Endothelial cell of umbilical vein (primary cell): ENCODE measurements around the gene DRAM1. TPM values are rescaled to one million over a fixed set of nuclear protein-coding genes. Genes with fewer than 3 reads are reported as not detected.

Source experiments
- BruUV-seq: library from RNA; stranded (reverse); fragments of 400-500 nt; replicated peaks from 2 replicates; lab custom pipeline; 2021; lab: Mats Ljungman, UMichigan
- CTCF ChIA-PET: fragments of 300-600, 350-600 bp; sonication (Branson Sonifier 250); formaldehyde crosslinking; loops from one replicate; lab custom pipeline; 2021; ENCODE audit warnings: antibody characterized with exemption, inconsistent platforms; lab: Charles Lee
- POLR2A ChIA-PET: fragments of 300-600, 350-600 bp; sonication (Branson Sonifier 250); formaldehyde crosslinking; loops from one replicate; lab custom pipeline; 2021; ENCODE audit warnings: antibody characterized with exemption, inconsistent platforms; lab: Charles Lee
- DNase-seq: peaks from one replicate; pipeline ENCODE4 v3.0.0-alpha.2; 2011; ENCODE audit warnings: low read depth, low spot score
- FAIRE-seq: peaks from 2 replicates; lab custom pipeline; 2011; peaks lifted over from hg19 to GRCh38; lab: Jason Lieb, UNC
- H2AFZ ChIP-seq: 2 replicates; pipeline ENCODE4 v1.6.0; 2012; ENCODE audit warnings: low read depth, low read length, control low read depth, inconsistent platforms
- H3K27ac ChIP-seq: 2 replicates; pipeline ENCODE4 v1.5.1; 2011; ENCODE audit warnings: low read depth, mild to moderate bottlenecking, control low read depth, low read length, moderate library complexity; ENCODE audit not compliant: insufficient read depth
- H3K27me3 ChIP-seq, 2 experiments: 2 replicates each; pipeline versions ENCODE4 v1.6.0 to v1.6.1; 2011; ENCODE audit warnings: low read length in 2 of 2, mixed read lengths in 1 of 2; ENCODE audit not compliant: control insufficient read depth in 2 of 2, insufficient read depth in 2 of 2
- H3K36me3 ChIP-seq, 2 experiments: 2 replicates in 1 of 2; 3 replicates in 1 of 2; pipeline ENCODE4 v1.5.1; 2011; ENCODE audit warnings: low read length in 2 of 2, mild to moderate bottlenecking in 1 of 2, moderate library complexity in 1 of 2; ENCODE audit not compliant: control insufficient read depth in 2 of 2, insufficient read depth in 2 of 2; ENCODE audit errors: extremely low read depth in 1 of 2
- H3K4me1 ChIP-seq: 3 replicates; pipeline ENCODE4 v1.5.1; 2011; ENCODE audit warnings: mild to moderate bottlenecking, low read length; ENCODE audit not compliant: control insufficient read depth, insufficient read depth; ENCODE audit errors: extremely low read depth
- H3K4me2 ChIP-seq: 2 replicates; pipeline ENCODE4 v1.6.1; 2011; ENCODE audit warnings: low read length, control low read depth, mixed read lengths; ENCODE audit not compliant: insufficient read depth
- H3K4me3 ChIP-seq, 3 experiments: fragments of 200-600 bp in 1 of 3; sonication (generic), shearing (Covaris generic) in 1 of 3; replicated peaks in 1 of 3; 2 replicates each; pipeline ENCODE4 v1.5.1; 2011 to 2016; ENCODE audit warnings: control low read depth in 3 of 3, low read length in 3 of 3, mild to moderate bottlenecking in 2 of 3, inconsistent platforms in 1 of 3, low read depth in 1 of 3, moderate library complexity in 1 of 3; ENCODE audit not compliant: insufficient read depth in 1 of 3
- H3K79me2 ChIP-seq: 2 replicates; pipeline ENCODE4 v1.6.0; 2012; ENCODE audit warnings: low read length, inconsistent platforms; ENCODE audit not compliant: control insufficient read depth, insufficient read depth
- H3K9ac ChIP-seq: replicated peaks from 2 replicates; pipeline ENCODE3; 2011; ENCODE audit warnings: low read length, control low read depth; ENCODE audit not compliant: insufficient read depth; ENCODE audit errors: extremely low read depth
- H3K9me1 ChIP-seq: replicated peaks from 3 replicates; pipeline ENCODE4 v1.6.0; 2011; ENCODE audit warnings: mild to moderate bottlenecking, low read length; ENCODE audit not compliant: control insufficient read depth, insufficient read depth; ENCODE audit errors: extremely low read depth
- H3K9me3 ChIP-seq: replicated peaks from 2 replicates; pipeline ENCODE4 v1.5.1; 2012; ENCODE audit warnings: low read length, inconsistent platforms; ENCODE audit not compliant: control insufficient read depth, insufficient read depth
- H4K20me1 ChIP-seq: replicated peaks from 2 replicates; pipeline ENCODE3; 2011; ENCODE audit warnings: mild to moderate bottlenecking, low read length; ENCODE audit not compliant: control insufficient read depth, insufficient read depth; ENCODE audit errors: extremely low read depth
- CTCF ChIP-seq, 2 donors: IDR thresholded peaks; 1 replicate in 1 of 2; 2 replicates in 1 of 2; pipeline ENCODE4 v1.5.1; 2011; ENCODE audit warnings: low read length in 2 of 2, mild to moderate bottlenecking in 2 of 2, moderate library complexity in 2 of 2, control low read depth in 1 of 2, inconsistent platforms in 1 of 2, low read depth in 1 of 2; ENCODE audit not compliant: insufficient read depth in 1 of 2; ENCODE audit errors: extremely low read depth in 1 of 2
- EZH2 ChIP-seq: IDR thresholded peaks from 2 replicates; pipeline ENCODE4 v1.6.1; 2012; ENCODE audit warnings: borderline replicate concordance, low read depth, mild to moderate bottlenecking, moderate library complexity, low read length, inconsistent platforms; ENCODE audit not compliant: severe bottlenecking
- FOS ChIP-seq: IDR thresholded peaks from 2 replicates; pipeline ENCODE4 v1.6.1; 2011; ENCODE audit warnings: mild to moderate bottlenecking, low read length, moderate library complexity, borderline replicate concordance; ENCODE audit not compliant: insufficient read depth
- GATA2 ChIP-seq: IDR thresholded peaks from 2 replicates; pipeline ENCODE4 v1.7.0; 2011; ENCODE audit warnings: low read depth, mild to moderate bottlenecking, moderate library complexity, mixed read lengths, low read length; ENCODE audit not compliant: insufficient read length, insufficient read depth
- JUN ChIP-seq: IDR thresholded peaks from 2 replicates; pipeline ENCODE4 v1.6.1; 2011; ENCODE audit warnings: borderline replicate concordance, low read depth; ENCODE audit not compliant: insufficient read length, insufficient read depth
- MAX ChIP-seq: IDR thresholded peaks from 2 replicates; pipeline ENCODE4 v1.6.1; 2011; ENCODE audit not compliant: insufficient read depth, insufficient read length
- MYC ChIP-seq: IDR thresholded peaks from one replicate; pipeline ENCODE4 v1.6.1; 2011; ENCODE audit warnings: mild to moderate bottlenecking, low read depth, low read length
- POLR2A ChIP-seq: IDR thresholded peaks from 2 replicates; pipeline ENCODE4 v1.6.1; 2012; ENCODE audit warnings: low read depth, mild to moderate bottlenecking, control low read depth, low read length
- POLR2AphosphoS5 ChIP-seq: IDR thresholded peaks from 2 replicates; pipeline ENCODE4 v1.6.1; 2012; ENCODE audit warnings: low read depth, mild to moderate bottlenecking, control low read depth, low read length, moderate library complexity; ENCODE audit not compliant: insufficient read depth
- dilution Hi-C: fragments of 300-500 bp; cut with MboI; formaldehyde crosslinking; loops from one replicate; pipeline ENCODE4 v1.15.0; 2019; ENCODE audit warnings: low sequenced_read_pairs; ENCODE audit not compliant: extremely low pct_ligation_motif_present
- intact Hi-C: fragments of 100-400 bp; cut with micrococcal nuclease; formaldehyde crosslinking; loops from one replicate; pipeline ENCODE4 v1.10.0; 2022
- polyA plus RNA-seq, 4 experiments: library from polyadenylated mRNA; depleted of rRNA in 3 of 4; stranded (reverse) in 3 of 4; unstranded in 1 of 4; fragments of >200 nt; gene quantifications; 2 replicates each; pipeline versions ENCODE4 v1.2.1 to v1.2.3, GENCODE V29; 2011 to 2012; ENCODE audit warnings: missing spikeins in 1 of 4
- total RNA-seq: library from RNA; stranded (reverse); gene quantifications from 2 replicates; pipeline ENCODE4 v1.2.3, GENCODE V29; 2021

DRAM1 gene
- total and polyA plus RNA-seq, 2 donors (not counting 3 experiments of a cell fraction or from before 2014, with no cell fraction given), result 24.6 to 46.3 TPM

- TF ChIP-seq CTCF (IDR thresholded peaks at IDR 0.05; ENCODE audit: extremely low read depth in 1 of 2, insufficient read depth in 1 of 2, low read depth in 1 of 2, low read length in 2 of 2) (no peak), POLR2A (no peak), EZH2 (no peak), MAX (no peak), POLR2AphosphoS5 (no peak), MYC (no peak), JUN (no peak), FOS (no peak), GATA2 (no peak)
- Histone ChIP-seq H3K36me3 (no peaks in the 10 kb centered on the region), H4K20me1 (no peaks in the 10 kb centered on the region), H3K79me2 (no peaks in the 10 kb centered on the region), H3K9ac (no peak overlapping the region), H3K27me3 (no peaks in the 10 kb centered on the region), H3K4me3 (no peak overlapping the region), H3K27ac (peak overlapping the region; percentile 0), H3K9me3 (no peaks in the 10 kb centered on the region), H3K4me1 (peaks cover 9% of the 10 kb centered on the region), H2AFZ (no peak overlapping the region), H3K4me2 (peak overlapping the region; percentile 3), H3K9me1 (no peaks in the 10 kb centered on the region)
- CTCF ChIA-PET, result interaction anchor here (1.6 kb wide), 1 partner anchor 63 kb away, joined by 9 read pairs; no protein-coding TSS in a partner anchor
- dilution Hi-C loops (no loop called here), intact Hi-C loops (loop anchor here (1.0 kb wide), 1 partner anchor 11 kb away; no protein-coding TSS in a partner anchor)
- FAIRE-seq (peak; percentile 68), DNase-seq (peak; percentile 71)
- no TSS peak for BruUV-seq
- POLR2A ChIA-PET, result no interaction called here
Measured at GRCh38 chr12:101902641-101903040, 25.3 kb downstream of the DRAM1 start.
